GM19397 (cell line): Measurements from ENCODE around the gene SLC22A31.

ENCODE experiments used
- ATAC-seq: cut with Tn5 transposase; IDR thresholded peaks from one replicate; pipeline ENCODE4 v1.9.1; 2021; ENCODE audit warnings: mild to moderate bottlenecking, moderate library complexity; ENCODE audit not compliant: unreplicated experiment

Gene SLC22A31

GRCh38 chr16:89152831-89153700 is 47.3 kb downstream of the SLC22A31 start:
- no peak for ATAC-seq

DNA sequence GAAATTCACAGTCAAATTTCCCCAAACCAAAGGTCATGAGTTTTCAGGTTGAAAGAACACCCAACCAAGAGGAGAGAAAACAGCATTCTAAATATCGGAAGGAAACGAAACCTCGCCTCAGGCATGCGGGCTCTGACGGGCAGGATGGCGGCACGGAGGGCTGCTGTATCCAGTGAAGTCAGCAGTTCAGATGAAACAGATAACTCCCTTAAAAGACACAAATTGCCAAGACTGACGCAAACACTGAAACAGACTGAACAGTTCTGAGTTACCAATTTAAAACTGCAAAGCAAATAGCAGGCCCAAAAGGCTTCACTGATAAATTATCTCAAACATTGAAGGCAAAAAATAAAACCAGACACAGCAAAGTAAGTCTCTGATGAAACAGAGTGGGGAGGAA is 49.4 kb downstream of the SLC22A31 start:
- ATAC-seq = no peak

GRCh38 chr16:89150090-89150835 is 50.1 kb downstream of the SLC22A31 start:
- ATAC-seq = no peak

DNA sequence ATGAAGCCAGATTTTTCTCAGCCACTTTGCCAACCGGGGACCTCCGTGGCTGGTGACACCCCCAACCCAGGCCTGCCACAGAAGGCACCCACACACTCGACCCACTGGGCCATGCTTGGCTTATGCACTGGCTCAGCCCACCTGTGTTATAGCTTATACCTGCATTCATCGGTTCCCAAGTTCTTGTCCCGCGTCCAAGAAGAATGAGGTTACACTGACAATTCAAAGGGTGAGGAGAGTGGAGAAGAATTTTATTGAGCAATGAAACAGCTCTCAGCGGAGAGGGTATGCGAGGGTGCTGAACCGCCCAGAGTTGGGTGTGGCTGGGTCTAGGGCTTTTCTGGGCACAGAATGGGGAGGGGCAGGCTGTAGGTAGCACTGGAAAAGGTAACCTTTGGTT is 51.0 kb downstream of the SLC22A31 start:
- no peak for ATAC-seq

- no peak for ATAC-seq
Measured at GRCh38 chr16:89147085-89147817, 53.1 kb downstream of the SLC22A31 start.

DNA sequence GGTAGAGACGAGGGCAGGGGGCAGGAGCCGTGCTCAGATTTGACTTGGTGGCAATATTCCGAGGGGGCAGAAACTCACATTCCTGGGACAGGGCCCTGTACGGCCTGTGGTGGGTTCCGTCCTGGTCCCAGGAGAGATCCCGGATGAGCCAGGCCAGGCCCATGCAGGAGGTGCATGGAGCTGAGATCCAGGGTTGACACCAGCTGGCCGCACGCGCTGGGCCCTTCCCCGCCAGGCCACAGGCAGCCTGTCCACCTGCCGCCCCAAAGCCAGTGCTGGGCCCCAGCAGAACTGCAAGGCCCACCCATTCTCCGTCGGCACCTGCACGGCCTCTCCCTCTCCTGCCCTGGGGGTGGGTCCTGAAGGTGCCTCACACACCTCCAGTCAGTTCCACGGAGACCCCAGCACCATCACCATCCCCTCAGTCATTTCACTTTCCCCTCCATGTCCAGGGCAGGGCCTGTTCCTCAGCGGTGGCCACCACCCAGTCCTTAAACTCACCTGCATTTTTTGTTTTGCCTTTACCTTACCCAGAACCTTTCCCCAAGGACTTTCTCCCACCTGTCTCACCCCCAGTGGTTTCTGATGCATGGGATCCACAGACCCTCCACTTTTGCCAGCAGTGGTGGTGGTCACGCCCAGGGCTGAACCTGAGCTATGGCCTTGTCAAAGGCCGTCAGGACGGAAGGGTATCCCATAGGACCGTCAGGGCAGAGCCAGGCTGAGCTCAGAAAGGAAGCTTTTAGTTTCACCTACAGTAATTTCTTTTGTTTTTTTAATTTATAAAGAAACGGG is 53.9 kb downstream of the SLC22A31 start:
- no peak for ATAC-seq
